Measurements from ENCODE around the gene OR2AG1.

Gene OR2AG1

DNA sequence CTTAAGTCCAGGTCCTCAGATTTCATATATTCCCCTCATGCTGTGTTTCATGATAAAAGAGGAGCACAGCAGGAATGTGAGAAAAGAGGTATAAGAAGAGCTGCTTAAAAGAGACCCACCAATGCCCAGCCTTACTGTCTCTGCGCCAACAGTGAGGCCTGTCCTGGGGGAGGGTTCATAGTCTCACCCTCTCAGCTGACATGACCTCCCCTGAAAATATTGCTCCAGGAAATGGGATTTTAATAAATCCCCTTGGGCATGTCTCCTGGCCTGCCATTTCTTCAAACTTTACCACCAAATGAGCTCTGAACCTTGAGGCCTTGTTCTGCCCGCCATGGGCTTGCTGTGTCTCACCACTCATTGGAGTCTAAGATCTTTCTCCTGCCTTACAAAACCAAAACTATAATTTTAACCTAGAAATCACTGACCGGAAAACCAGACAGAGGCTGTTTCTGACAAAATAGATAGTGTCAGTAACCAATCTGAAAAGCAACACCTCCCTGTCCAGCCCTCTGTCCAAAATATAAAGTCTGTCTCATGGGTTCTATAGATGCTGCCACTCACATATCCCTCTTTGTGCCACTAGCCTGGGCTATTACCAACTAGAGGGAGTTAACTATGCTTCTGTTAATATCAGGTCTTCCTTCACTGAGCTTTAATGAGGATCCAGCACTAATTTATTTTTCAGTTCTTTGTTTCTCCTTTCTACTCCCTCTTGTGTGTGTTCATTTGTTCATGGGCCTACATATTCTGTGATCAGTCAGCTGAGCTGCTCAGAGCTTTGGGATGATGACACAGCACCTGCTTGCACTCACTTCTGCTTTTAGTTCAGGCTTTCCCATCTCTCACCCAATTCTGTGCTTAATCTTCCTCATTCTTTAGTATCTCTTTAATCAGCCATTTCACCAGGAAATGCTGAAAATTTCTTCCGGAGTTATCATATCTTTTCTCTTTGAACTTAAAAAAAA is 10.6 kb upstream of the OR2AG1 start, which contains the start of gene OR2AG2:
OR2AG2 (minus strand) TSS at position 51 of the 968 bp plus-strand sequence. CDS start 3,019 bp downstream, outside the sequence.
- H3K27ac Mint-ChIP-seq: no peak within 1 kb of the TSS
- TF ChIP-seq, protein P1, sequence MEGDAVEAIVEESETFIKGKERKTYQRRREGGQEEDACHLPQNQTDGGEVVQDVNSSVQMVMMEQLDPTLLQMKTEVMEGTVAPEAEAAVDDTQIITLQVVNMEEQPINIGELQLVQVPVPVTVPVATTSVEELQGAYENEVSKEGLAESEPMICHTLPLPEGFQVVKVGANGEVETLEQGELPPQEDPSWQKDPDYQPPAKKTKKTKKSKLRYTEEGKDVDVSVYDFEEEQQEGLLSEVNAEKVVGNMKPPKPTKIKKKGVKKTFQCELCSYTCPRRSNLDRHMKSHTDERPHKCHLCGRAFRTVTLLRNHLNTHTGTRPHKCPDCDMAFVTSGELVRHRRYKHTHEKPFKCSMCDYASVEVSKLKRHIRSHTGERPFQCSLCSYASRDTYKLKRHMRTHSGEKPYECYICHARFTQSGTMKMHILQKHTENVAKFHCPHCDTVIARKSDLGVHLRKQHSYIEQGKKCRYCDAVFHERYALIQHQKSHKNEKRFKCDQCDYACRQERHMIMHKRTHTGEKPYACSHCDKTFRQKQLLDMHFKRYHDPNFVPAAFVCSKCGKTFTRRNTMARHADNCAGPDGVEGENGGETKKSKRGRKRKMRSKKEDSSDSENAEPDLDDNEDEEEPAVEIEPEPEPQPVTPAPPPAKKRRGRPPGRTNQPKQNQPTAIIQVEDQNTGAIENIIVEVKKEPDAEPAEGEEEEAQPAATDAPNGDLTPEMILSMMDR (IDR thresholded peaks at IDR 0.05): no peak

DNA sequence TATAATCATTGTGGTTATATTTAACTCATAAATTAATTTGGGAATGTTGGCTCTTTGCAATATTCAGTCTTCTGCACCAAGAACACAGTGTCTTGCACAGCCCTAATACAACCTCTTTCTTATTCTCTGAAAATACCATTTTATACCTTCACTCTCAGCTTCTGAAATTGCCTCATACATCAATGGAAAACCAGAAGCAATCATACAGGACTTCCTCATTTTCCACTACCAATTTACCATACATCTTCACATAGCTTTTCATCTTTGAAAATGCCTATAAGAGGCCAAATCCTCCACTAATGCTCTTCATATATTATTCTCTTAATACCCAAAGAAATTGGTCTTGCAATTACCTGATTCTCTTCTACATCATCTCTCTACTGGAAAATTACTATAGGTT is 4.3 kb upstream of the OR2AG1 start:
- Mint-ChIP-seq H3K27ac (no peak overlapping the region), H3K4me3 (no peak overlapping the region), H3K36me3 (ENCODE audit: low read depth) (no peaks in the 10 kb centered on the region), H3K4me1 (no peaks in the 10 kb centered on the region), H3K27me3 (ENCODE audit: low read depth, poor library complexity) (peaks cover 8% of the 10 kb centered on the region), H3K9me3 (no peaks in the 10 kb centered on the region)
- TF ChIP-seq, protein P1 (IDR thresholded peaks at IDR 0.05): no peak
- no peak for DNase-seq

More for the DNA sequence above, 10.6 kb upstream of the OR2AG1 start, which contains the start of gene OR2AG2:
- H3K9me3 Mint-ChIP-seq: no peaks in the 10 kb centered on the region
- no peak within 1 kb of the TSS for H3K4me3 Mint-ChIP-seq
- no peaks in the 10 kb centered on the region for H3K36me3 Mint-ChIP-seq (ENCODE audit: low read depth)
- no peaks in the 10 kb centered on the region for H3K4me1 Mint-ChIP-seq
- H3K27me3 Mint-ChIP-seq (ENCODE audit: low read depth, poor library complexity): no peaks in the 10 kb centered on the region
- DNase-seq: no peak

DNA sequence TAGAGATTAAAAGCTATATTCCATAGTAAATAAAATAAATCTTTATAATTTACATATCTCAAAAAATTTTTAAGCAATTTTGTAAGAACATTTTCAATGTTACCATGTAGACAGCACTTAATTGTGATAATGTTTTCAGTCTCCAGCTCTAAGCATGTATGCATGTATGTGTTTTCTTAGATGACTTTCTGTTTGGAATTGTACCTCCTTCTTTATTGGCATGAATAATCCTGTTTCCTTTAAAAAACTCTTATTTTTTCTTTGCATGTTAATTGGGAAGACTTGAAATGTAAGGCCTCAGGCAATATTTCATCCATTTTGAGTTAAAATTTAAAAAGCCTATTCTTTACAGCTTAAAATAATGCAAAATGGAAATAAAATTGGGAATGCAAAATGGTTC is 2.0 kb upstream of the OR2AG1 start:
- Mint-ChIP-seq H3K27ac (no peak overlapping the region), H3K4me3 (no peak overlapping the region), H3K4me1 (no peaks in the 10 kb centered on the region), H3K27me3 (ENCODE audit: low read depth, poor library complexity) (peaks cover 8% of the 10 kb centered on the region), H3K9me3 (no peaks in the 10 kb centered on the region), H3K36me3 (ENCODE audit: low read depth) (no peaks in the 10 kb centered on the region)
- TF ChIP-seq, protein P1 (IDR thresholded peaks at IDR 0.05): no peak
- no peak for DNase-seq

DNA sequence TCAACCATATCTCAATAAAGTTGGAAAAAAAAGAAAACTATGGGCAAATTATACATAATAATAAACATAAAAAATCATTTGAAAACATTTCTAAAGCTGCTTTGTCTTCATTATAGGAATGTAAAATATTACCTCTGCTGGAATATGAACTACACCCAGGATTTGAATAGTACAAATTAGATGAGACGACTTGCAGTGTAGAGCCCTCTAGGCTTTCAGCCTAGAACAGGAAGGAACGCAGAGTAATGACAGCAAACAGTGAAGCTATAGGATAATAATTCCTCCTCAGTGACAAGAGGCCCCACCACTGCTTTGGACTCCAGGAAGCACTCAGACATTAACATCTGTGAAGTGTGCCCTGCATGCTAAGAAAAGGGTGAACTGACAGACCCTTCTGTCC is 7.7 kb downstream of the OR2AG1 start:
- Mint-ChIP-seq H3K9me3 (no peaks in the 10 kb centered on the region), H3K4me3 (no peak overlapping the region), H3K4me1 (no peaks in the 10 kb centered on the region), H3K27ac (no peak overlapping the region), H3K27me3 (ENCODE audit: low read depth, poor library complexity) (no peaks in the 10 kb centered on the region), H3K36me3 (ENCODE audit: low read depth) (no peaks in the 10 kb centered on the region)
- DNase-seq: no peak
- TF ChIP-seq, protein P1 (IDR thresholded peaks at IDR 0.05): no peak

DNA sequence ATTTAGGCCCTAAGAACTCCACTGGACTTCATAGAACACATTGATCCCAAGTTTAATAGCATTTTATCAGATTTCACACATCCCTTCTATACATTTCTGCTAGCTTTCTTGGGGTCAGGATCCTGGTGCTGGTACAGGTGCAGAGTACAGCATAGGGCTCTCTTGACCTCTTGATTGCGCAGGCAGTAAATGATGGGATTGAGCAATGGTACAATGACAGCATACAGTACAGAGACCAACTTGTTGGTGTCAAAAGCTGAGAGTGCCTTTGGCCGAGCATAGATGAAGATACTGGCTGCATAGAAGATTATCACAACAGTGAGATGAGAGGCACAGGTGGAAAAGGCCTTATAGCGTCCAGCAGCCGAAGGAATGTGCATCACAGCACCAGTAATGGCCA is 11.8 kb downstream of the OR2AG1 start:
- Mint-ChIP-seq H3K4me1 (no peaks in the 10 kb centered on the region), H3K27ac (peak overlapping the region; percentile 38), H3K27me3 (ENCODE audit: low read depth, poor library complexity) (no peaks in the 10 kb centered on the region), H3K4me3 (no peak overlapping the region), H3K36me3 (ENCODE audit: low read depth) (no peaks in the 10 kb centered on the region), H3K9me3 (no peaks in the 10 kb centered on the region)
- TF ChIP-seq, protein P1 (IDR thresholded peaks at IDR 0.05): no peak
- DNase-seq: no peak

Measured in nephron progenitor cell (in vitro differentiated cells).